Measurements from ENCODE around the gene ROBO2.

DNA sequence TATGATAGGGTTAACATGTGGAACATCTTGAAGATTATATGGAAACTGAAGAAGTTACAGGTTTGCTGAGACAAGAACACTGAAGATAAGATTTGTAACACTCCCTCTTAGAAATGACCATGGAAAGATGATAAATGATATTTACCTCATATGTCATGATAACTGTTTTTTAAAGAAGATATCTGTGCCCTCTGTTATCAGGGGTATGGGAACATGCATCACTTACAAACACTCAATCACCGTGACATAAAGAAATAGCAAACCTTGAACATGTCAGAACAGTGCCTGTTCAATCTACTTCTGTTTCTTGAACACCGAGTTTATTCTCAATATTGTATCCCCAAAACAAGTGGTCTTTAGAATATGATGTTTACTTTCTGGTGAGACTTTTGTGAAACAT lies 149.4 kb downstream of the ROBO2 start:
- no peak for TF ChIP-seq E2F6 (IDR thresholded peaks at IDR 0.05; ENCODE audit: borderline replicate concordance, low read depth)
- TF ChIP-seq, protein P1, sequence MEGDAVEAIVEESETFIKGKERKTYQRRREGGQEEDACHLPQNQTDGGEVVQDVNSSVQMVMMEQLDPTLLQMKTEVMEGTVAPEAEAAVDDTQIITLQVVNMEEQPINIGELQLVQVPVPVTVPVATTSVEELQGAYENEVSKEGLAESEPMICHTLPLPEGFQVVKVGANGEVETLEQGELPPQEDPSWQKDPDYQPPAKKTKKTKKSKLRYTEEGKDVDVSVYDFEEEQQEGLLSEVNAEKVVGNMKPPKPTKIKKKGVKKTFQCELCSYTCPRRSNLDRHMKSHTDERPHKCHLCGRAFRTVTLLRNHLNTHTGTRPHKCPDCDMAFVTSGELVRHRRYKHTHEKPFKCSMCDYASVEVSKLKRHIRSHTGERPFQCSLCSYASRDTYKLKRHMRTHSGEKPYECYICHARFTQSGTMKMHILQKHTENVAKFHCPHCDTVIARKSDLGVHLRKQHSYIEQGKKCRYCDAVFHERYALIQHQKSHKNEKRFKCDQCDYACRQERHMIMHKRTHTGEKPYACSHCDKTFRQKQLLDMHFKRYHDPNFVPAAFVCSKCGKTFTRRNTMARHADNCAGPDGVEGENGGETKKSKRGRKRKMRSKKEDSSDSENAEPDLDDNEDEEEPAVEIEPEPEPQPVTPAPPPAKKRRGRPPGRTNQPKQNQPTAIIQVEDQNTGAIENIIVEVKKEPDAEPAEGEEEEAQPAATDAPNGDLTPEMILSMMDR (IDR thresholded peaks at IDR 0.05) = no peak
- no peak for TF ChIP-seq ELK1 (IDR thresholded peaks at IDR 0.05; ENCODE audit: low read depth, low read length)
- no peak for TF ChIP-seq GATA3 (IDR thresholded peaks at IDR 0.05; ENCODE audit: borderline replicate concordance)
- no peak for TF ChIP-seq RAD21 (conservative IDR thresholded peaks at IDR 0.05 in 1 of 2, IDR thresholded peaks at IDR 0.05 in 1 of 2)
- no peak for TF ChIP-seq MYC (IDR thresholded peaks at IDR 0.05; ENCODE audit: borderline replicate concordance, low read length)
- no peak for TF ChIP-seq EHF (CRISPR knock-in tag; IDR thresholded peaks at IDR 0.05)
